Measurements from ENCODE around the gene NAB1. TPM values are rescaled to one million over a fixed set of nuclear protein-coding genes. Genes with fewer than 3 reads are reported as not detected.
A peak's percentile ranks its signal among the peaks of the same experiment; 100 is the strongest.

Gene NAB1
- total and polyA plus RNA-seq, 12 donors, result 13.0 to 43.7 (median 26.7) TPM

DNA sequence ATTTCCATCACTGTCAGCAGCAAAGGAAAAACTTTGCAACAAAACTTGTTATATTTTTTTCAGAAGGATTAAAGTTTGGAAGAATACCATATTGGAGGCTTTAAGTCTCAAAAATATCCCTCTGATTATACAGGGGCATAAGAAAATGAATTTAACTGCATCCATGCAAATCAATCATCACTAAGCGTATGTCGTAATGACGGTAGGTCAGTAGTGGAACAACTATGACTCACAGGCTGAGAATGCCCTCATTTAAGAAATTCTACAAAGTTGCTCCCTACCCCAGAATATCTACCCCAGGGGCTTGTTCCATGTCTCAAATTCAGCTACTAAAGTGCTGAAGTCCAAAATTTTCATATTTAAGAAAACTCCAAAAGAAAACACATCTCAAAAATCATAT lies 12.5 kb upstream of the NAB1 start:
- no peak for TF ChIP-seq POLR2A (IDR thresholded peaks at IDR 0.05)
- TF ChIP-seq, protein P1, sequence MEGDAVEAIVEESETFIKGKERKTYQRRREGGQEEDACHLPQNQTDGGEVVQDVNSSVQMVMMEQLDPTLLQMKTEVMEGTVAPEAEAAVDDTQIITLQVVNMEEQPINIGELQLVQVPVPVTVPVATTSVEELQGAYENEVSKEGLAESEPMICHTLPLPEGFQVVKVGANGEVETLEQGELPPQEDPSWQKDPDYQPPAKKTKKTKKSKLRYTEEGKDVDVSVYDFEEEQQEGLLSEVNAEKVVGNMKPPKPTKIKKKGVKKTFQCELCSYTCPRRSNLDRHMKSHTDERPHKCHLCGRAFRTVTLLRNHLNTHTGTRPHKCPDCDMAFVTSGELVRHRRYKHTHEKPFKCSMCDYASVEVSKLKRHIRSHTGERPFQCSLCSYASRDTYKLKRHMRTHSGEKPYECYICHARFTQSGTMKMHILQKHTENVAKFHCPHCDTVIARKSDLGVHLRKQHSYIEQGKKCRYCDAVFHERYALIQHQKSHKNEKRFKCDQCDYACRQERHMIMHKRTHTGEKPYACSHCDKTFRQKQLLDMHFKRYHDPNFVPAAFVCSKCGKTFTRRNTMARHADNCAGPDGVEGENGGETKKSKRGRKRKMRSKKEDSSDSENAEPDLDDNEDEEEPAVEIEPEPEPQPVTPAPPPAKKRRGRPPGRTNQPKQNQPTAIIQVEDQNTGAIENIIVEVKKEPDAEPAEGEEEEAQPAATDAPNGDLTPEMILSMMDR (IDR thresholded peaks at IDR 0.05), result no peak
- Histone ChIP-seq H3K36me3 (replicated peaks in 1 of 2) (no peaks in the 10 kb centered on the region), H3K4me3 (no peak overlapping the region), H3K9me3 (replicated peaks in 1 of 3) (no peaks in the 10 kb centered on the region), H3K27me3 (no peaks in the 10 kb centered on the region), H3K4me1 (replicated peaks in 1 of 2) (peaks cover 0 to 19% of the 10 kb centered on the region in 2 donors), H3K27ac (peak overlapping the region in 1 of 5 donors; percentile 23)
- 23 to 45% (median 27%) methylated on average over 3 of the region's 3 CpGs for WGBS, 4 donors
- intact Hi-C loops (cut with DNase I), result no loop called here
- peak in 1 of 7 donors; percentile 27 for DNase-seq

DNA sequence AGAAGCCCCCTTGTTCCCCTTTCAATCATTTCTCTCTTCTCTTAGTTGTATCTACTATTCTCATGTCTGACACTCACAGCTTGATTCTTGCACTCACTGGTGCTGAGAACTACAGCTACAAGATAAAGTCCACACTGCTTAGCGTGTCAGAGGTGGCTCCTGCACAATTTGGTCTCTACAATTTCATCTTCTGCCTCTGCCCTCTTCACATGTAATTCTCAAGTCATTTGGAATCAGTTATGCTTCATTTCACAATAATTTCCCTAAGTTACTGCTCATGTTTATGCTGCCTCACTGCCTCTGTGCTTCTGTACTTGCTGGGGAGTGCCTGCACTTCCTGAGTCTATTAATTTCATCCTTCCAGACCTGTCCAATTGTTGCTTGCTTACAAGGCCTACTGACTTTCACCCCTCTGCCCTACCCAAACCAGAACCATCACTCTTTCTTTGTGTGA lies 11.6 kb upstream of the NAB1 start:
- DNase-seq, result no peak
- intact Hi-C loops (cut with DNase I), result no loop called here
- H3K27me3 ChIP-seq, result no peaks in the 10 kb centered on the region
- H3K4me1 ChIP-seq (replicated peaks in 1 of 2), result peaks cover 0 to 19% of the 10 kb centered on the region in 2 donors
- peak overlapping the region in 3 of 5 donors; percentile 18 to 62 (median 23) for H3K27ac ChIP-seq
- H3K36me3 ChIP-seq (replicated peaks in 1 of 2), result no peaks in the 10 kb centered on the region
- TF ChIP-seq, protein P1 (IDR thresholded peaks at IDR 0.05), result no peak
- TF ChIP-seq POLR2A (IDR thresholded peaks at IDR 0.05), result no peak
- no peak overlapping the region for H3K4me3 ChIP-seq
- 58 to 72% (median 63%) methylated on average over 1 of the region's 1 CpG for WGBS, 4 donors
- no peaks in the 10 kb centered on the region for H3K9me3 ChIP-seq (replicated peaks in 1 of 3)

DNA sequence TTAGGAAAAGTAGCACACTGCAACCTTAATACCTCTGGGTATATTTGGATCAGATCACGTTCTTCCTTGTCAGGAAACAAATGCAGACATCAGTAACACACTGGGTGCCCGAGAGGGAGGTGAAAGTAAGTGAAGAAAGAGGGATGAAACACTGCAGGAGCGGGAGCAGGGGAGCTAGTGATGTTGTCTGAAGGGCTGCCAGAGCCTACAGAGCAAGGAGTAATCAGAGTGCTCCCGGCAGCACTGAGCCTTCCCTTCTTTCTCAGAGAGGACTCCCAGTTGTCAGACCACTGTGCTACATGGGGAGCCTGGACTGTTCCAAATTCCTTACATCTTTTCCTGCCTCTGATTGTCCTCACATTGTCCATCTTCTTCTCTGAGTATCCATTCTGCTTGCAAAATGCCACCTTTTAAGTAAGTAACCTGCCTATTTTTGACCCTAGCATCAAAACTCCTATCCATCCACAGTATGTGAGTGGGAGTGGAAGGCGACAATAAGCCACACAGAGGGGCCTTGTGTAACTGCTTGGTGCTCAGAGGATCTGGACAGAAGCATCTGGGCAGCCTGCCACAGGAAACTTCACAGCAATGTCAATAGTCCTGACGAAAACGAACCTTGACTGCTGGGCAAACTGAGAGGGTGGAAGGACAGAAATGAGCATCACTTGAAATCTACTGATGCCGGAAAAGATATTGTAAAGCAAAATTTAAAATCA lies 10.8 kb upstream of the NAB1 start:
- TF ChIP-seq POLR2A (IDR thresholded peaks at IDR 0.05), result no peak
- TF ChIP-seq, protein P1 (IDR thresholded peaks at IDR 0.05), result no peak
- intact Hi-C loops (cut with DNase I), result no loop called here
- DNase-seq, result peak in 6 of 7 donors; percentile 20 to 78 (median 44)
- 61 to 68% (median 65%) methylated on average over 8 of the region's 8 CpGs for WGBS, 4 donors
- H3K27me3 ChIP-seq, result no peaks in the 10 kb centered on the region
- no peaks in the 10 kb centered on the region for H3K9me3 ChIP-seq (replicated peaks in 1 of 3)
- H3K36me3 ChIP-seq (replicated peaks in 1 of 2), result no peaks in the 10 kb centered on the region
- H3K4me1 ChIP-seq (replicated peaks in 1 of 2), result peaks cover 0 to 19% of the 10 kb centered on the region in 2 donors
- H3K4me3 ChIP-seq, result no peak overlapping the region
- peak overlapping the region in 2 of 5 donors; percentile 18 to 62 for H3K27ac ChIP-seq

DNA sequence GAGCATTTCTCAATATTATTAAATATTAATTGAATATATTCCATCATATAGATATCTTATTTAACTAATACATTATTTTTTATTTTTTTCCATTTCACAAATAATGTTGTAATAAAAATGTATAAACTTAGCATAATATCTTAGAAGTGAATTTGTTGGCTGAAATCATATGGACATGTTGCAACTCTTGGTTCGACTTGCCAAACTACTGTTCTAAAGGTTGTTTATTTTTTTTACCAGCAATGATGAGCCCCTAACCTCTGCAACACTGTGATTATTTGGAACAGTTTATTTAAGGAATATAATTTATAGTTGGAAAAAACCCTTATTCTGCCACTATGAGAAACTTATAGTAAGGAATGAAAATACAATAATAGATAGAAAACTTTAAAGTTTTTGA lies 8.8 kb upstream of the NAB1 start:
- WGBS, 4 donors, result 55 to 80% (median 72%) methylated on average over 1 of the region's 1 CpG
- no peaks in the 10 kb centered on the region for H3K27me3 ChIP-seq
- no peak for TF ChIP-seq POLR2A (IDR thresholded peaks at IDR 0.05)
- TF ChIP-seq, protein P1 (IDR thresholded peaks at IDR 0.05), result no peak
- intact Hi-C loops (cut with DNase I), result loop anchor here in 1 of 2 donors (10.0 kb wide), 1 partner anchor 105 kb away; the partner anchor contains the start of gene NEMP2
- H3K4me1 ChIP-seq (replicated peaks in 1 of 2), result peaks cover 0 to 19% of the 10 kb centered on the region in 2 donors
- DNase-seq, result no peak
- no peaks in the 10 kb centered on the region for H3K9me3 ChIP-seq (replicated peaks in 1 of 3)
- no peak overlapping the region for H3K4me3 ChIP-seq
- no peaks in the 10 kb centered on the region for H3K36me3 ChIP-seq (replicated peaks in 1 of 2)
- H3K27ac ChIP-seq, result no peak overlapping the region
